GM12864 (cell line): Measurements from ENCODE around the gene KLK15.
"Not testable (repeated sequence)": the region's sequence is repeated elsewhere in the genome, so short reads cannot be mapped to it uniquely, and the experiment has no call there.

Source experiments
- DNase-seq: peaks from one replicate; pipeline ENCODE4 v3.0.0-alpha.2; 2011; ENCODE audit warnings: low read depth
- H3K4me3 ChIP-seq: 2 replicates; pipeline ENCODE4 v1.5.1; 2011; ENCODE audit warnings: mild to moderate bottlenecking, low read depth, low read length, control low read depth
- TF ChIP-seq, protein P1 (sequence below): IDR thresholded peaks from 2 replicates; pipeline ENCODE4 v1.5.1; 2011; ENCODE audit warnings: low read depth, mild to moderate bottlenecking, moderate library complexity, low read length, control low read depth, inconsistent platforms; ENCODE audit errors: missing control alignments

Gene KLK15

DNA sequence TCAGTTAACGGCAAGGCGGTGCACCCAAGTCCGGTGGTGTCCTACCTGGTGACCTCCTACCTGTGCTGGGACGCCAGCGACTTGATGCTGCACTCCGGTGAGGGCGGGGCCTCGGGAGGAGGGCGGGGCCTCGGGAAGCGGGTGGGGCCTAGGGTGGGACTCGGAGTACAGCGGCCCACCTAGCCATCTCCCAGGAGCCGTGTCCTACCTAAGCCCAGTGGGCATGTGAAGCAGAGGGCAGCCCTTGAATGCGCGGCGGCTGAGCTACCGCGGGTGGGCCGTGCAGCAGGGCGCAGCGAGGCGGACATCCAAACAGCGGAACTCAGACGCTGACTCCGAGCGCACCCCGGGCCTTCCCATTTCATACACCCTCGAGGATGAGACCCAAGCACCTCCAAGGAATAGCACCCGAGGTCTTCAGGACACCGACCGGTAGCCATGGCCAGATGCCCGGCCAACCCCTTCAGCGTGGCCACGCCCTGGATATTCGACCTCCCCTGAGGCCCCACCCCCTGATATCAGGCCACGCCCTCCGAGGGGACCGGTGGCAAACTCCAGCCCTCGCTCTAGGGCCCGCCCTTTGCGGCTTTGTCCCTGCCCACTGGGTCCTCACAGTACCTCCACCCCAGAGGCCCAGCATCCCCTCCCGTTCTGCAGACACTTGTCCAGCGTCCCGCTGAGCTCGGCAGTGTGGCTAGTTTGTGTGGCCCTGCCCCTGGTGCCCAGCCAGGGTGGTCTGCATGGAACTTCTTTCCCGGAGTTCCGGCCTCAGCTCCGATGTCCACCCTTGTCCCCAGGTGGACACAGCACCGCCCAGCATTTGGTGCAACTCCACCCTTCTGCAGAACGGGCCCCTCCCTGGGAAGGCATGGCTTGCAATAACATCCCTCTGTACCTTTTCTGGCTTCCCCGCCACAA is 15.2 kb downstream of the KLK15 start:
- peak; percentile 54 for DNase-seq
- peak overlapping the region; percentile 60 for H3K4me3 ChIP-seq
- TF ChIP-seq, protein P1, sequence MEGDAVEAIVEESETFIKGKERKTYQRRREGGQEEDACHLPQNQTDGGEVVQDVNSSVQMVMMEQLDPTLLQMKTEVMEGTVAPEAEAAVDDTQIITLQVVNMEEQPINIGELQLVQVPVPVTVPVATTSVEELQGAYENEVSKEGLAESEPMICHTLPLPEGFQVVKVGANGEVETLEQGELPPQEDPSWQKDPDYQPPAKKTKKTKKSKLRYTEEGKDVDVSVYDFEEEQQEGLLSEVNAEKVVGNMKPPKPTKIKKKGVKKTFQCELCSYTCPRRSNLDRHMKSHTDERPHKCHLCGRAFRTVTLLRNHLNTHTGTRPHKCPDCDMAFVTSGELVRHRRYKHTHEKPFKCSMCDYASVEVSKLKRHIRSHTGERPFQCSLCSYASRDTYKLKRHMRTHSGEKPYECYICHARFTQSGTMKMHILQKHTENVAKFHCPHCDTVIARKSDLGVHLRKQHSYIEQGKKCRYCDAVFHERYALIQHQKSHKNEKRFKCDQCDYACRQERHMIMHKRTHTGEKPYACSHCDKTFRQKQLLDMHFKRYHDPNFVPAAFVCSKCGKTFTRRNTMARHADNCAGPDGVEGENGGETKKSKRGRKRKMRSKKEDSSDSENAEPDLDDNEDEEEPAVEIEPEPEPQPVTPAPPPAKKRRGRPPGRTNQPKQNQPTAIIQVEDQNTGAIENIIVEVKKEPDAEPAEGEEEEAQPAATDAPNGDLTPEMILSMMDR, result no peak

DNA sequence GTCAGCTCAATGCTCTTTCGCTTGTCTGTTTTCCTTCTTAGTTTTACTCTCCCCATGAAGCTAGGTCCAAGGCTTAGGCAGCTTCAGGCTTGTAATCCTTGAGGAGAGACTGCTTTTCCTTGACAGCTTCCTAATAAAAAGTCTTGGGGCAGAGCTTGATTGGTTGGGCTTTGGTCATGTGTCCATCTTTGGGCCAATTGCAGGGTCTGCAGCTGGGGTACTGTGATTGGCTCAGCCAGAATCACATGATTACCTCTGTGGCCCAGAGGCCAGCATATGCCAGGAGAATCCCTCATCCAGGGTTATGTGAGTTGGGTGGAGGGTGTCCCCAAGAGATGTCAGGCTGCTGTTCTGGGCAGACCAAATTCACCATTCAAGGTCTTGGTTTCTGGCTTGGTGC is 17.9 kb downstream of the KLK15 start:
- DNase-seq, result no peak
- H3K4me3 ChIP-seq, result no peak overlapping the region
- TF ChIP-seq, protein P1, result no peak

DNA sequence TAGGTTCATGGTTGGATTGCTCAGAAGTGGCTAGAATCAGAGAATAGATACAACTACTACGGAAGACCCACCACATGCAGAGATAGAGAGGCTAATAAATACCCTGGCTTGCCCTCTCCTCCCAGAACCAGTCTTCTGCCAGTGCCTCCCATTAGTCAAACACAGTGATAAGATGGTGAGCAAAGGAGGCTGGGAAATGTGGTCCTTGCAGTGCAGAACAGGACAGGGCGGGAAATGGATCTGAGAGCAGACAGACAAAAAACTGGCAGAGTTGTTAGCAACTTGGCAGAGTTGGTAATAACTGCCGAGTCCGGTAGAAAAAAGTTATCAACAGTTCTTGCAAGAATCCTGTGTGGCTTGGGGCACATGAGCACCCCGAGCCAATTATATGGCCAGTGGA is 18.5 kb downstream of the KLK15 start:
- TF ChIP-seq, protein P1, result no peak
- DNase-seq, result no peak
- no peak overlapping the region for H3K4me3 ChIP-seq

DNA sequence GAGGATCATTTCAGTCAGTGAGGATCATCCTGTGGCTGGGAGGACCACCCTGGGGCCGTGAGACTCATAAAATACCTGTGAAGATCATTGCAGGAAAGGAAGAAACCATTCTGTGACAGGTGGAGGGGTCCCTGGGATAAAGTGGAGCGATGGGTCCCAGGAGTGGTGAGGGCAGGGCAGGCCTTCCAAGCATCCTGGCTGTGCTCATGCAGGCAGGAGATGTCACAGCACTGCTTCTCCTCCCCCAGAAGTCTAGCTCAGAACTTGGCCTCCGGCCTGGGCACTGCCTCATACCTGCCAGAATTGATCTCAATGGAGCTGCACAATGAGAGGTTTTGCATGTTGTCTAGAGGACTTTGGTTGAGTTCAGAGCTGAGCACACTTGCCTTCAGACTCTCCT is 20.9 kb downstream of the KLK15 start:
- no peak for DNase-seq
- TF ChIP-seq, protein P1, result no peak
- H3K4me3 ChIP-seq, result no peak overlapping the region

DNA sequence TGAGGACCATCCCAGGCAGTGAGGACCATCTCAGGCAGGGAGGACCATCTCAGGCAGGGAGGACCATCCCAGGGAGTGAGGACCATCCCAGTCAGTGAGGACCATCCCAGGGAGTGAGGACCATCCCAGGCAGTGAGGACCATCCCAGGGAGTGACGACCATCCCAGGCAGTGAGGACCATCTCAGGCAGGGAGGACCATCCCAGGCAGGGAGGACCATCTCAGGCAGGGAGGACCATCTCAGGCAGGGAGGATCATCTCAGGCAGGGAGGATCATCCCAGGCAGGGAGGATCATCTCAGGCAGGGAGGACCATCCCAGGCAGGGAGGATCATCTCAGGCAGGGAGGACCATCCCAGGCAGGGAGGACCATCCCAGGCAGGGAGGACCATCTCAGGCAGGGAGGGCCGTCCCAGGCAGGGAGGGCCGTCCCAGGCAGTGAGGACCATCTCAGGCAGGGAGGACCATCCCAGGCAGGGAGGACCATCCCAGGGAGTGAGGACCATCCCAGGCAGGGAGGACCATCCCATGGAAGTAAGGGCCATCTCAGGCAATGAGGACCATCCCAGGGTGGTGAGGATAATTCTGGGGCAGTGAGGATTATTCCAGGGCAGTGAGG is 21.6 kb downstream of the KLK15 start:
- not testable (repeated sequence) for H3K4me3 ChIP-seq, DNase-seq

DNA sequence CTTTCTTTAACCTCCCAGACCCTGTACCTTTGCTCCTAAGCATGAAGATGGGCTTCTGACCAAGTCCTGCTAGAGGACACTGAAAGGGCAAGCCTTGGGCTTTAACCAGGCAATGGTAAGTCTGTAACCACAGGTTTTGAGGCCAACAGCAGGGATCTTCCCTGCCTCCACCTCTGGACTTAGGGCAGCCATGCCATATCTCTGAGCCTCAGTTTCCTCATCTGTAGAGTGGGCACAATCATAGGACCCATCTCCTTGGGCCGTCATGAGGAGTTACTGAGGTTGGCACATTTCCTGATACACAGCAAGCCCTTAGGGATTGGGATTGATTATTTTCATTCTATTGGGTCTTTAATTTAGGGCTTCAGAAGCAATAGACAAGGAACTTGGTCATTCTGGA is 24.5 kb downstream of the KLK15 start:
- TF ChIP-seq, protein P1, result no peak
- no peak for DNase-seq
- no peak overlapping the region for H3K4me3 ChIP-seq

DNA sequence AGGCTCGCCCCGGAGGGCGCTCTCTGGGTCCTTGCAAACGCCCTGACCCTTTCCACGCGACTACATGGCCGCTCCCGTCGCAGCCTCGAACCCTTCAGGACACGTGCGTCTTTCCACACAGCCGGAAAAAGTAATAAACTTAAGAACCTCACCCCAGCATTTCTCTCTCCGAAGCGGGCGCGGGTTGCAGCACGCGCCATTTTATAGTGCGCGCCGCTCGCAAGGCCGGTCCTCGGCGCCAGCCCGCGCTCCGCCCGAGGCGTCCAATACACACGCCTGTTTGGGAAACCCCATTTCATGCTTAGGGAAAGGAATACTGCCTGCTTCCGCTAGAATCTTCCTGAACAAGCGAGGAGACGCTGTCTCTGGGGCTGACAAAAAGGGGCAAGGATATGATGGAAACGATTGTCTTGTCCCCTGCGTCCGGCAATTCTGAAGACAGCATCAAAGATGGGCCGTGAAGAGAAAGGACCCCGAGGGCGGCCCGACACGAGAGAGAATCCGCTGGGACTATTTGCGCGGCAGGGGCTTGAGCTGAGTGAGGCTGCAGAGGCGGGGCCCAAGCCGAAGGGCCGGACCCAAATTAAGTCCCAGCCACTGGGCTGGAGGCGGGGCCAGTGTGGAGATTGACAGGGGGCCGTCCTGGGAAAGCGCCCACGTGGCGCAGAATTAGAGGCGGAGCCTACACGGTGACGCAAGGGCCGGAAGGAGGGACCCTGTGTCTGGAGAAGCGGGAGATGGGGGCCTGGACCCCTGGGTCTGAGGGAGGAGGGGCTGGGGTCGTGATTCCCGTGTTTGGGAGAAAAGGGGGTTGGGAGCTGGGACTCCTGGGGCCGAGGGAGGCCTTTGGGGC is 28.7 kb downstream of the KLK15 start:
- DNase-seq, result peak; percentile 96
- TF ChIP-seq, protein P1, result no peak
- peak overlapping the region; percentile 81 for H3K4me3 ChIP-seq
